HG02943 (cell line): ENCODE measurements around the gene FAM47E.
"Not testable (repeated sequence)": the region's sequence is repeated elsewhere in the genome, so short reads cannot be mapped to it uniquely, and the experiment has no call there.

Source experiments
- ATAC-seq: cut with Tn5 transposase; IDR thresholded peaks from one replicate; pipeline ENCODE4 v1.9.1; 2021; ENCODE audit warnings: mild to moderate bottlenecking, low read depth, moderate library complexity; ENCODE audit not compliant: unreplicated experiment

The FAM47E gene

GRCh38 chr4:76260571-76260970, 9.1 kb downstream of the FAM47E start:
- no peak for ATAC-seq

DNA sequence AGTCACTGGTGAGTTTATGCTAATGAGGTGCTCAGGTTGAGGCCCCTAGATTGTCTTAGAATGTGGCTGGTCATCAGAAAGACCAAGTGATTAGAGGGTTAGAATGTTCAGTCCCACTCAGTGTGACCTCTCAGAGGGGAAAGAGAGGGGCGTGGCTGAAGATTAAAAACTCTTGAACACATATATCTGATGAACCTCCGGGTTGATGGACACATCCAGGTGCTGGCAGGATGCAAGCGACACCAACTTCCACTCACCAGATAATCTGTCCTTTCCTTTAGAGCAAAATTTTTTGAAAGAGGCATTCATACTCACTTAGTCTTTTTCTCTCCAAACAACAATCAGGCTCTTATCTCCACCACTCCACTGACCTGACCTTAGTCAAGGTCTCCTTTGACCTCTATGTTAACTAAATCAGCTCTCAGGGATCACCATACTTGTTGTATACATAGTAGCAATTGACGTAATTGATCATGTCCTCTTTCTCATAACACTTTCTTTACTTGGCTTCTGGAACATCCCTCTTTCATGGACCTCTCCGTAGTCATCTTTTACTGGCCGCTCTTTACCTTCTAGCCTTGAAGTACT, 14.2 kb downstream of the FAM47E start:
- no peak for ATAC-seq

- no peak for ATAC-seq
Measured at GRCh38 chr4:76266627-76267026, 15.1 kb downstream of the FAM47E start.

DNA sequence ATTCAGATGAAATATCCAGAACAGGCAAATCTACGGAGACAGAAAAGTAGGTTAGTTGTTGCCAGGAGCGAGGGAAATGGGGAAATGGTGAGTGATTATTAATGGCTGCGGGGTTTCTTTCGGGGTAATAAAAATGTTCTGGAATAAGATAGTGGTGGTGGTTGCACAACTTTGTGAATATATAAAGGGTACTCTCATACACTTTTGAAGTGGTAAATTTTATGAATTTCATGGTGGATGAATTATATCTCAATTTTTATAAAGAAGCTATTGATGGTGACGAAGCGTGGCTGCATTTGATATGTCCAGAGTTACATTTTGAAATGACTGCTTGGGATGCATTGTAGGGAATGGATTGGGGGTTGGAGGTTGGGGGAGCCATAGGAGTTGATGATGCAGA, 16.3 kb downstream of the FAM47E start:
- ATAC-seq = no peak

DNA sequence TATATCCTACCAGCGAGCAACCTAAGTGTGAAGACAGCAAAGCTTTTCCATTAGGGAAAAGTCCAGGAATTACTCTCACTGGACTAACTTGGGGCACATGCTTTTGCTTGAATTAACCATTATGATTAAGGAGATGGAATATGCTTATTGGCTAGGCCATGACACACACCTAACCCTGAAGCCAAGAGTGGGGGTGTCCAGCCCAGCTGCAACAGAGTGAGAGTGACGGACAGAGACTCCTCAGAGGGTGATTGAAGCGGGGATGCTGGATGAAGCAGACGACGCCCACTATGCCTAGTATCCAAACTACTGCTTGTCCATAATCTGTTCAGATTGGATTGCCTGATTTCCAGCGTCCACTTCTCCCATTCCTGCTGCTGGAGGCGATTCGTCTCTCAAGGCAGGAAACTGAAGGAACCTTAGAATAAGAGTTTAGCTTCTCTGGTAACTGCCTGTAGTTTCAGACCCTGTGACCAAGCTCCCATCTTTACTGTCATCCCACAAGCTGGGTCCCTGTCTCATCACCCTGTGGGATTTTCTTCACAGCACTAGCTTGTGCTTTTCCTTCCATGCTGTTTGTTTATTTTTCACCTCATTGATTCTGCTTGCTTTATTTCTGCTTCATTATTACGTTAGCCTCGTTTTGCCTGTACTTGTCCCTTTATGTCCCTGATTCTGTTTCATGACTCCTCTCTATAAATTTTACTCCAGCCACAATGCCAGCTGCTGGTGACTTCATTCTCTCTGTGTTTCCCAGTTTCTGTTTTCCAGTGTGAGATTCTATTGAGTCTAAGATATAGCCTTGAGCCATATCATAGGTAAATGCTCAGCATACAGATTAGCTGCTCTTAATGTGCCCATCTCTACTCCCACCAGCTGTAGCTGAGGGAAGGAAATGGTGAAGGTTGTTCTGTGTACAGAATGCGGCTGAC, 19.0 kb downstream of the FAM47E start:
- no peak for ATAC-seq

DNA sequence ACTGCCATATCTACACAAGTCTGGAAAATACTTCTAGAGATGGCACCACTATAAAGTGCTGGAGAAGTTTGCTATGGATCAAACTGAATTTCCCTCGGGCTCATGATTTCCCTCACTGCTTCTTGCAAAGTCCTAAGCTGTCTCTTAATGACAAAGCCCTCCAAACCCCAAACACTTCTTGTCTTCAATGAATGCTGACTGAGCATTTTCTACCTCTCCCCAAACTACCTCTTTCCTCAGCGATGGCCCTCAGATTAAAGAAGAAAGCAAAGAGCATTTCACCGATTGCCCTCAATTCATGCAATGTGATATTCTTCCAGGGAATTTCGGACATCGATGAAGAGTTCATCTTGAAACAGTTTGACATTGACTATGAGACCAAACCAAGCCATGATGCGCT, 19.7 kb downstream of the FAM47E start:
- no peak for ATAC-seq

GRCh38 chr4:76272073-76272472, 20.6 kb downstream of the FAM47E start:
- no peak for ATAC-seq

GRCh38 chr4:76272582-76272981, 21.1 kb downstream of the FAM47E start:
- no peak for ATAC-seq

GRCh38 chr4:76272999-76273398, 21.5 kb downstream of the FAM47E start:
- no peak for ATAC-seq

- no peak for ATAC-seq
Measured at GRCh38 chr4:76275486-76276124, 24.1 kb downstream of the FAM47E start.

GRCh38 chr4:76276813-76277212, 25.3 kb downstream of the FAM47E start:
- ATAC-seq = no peak

DNA sequence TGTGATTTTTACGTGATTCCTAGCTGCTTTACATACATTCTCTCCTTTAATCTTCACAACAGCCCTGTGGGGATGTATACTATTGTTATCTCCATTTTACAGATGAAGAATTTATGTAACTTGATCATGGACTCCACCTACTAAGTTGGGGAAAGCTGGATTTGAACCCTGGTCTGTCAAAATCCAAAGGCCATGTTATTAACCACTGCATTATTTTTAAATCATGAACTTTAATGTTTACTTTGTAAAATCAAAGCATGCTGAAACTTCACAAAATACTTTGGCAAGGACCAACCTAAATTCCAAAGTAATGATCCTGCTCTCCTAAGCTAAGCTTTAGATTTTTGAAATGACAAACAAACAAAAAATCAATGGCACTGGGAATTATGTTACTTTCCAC, 26.1 kb downstream of the FAM47E start:
- no peak for ATAC-seq

- ATAC-seq = no peak
Measured at GRCh38 chr4:76278583-76278982, 27.1 kb downstream of the FAM47E start.

- no peak for ATAC-seq
Measured at GRCh38 chr4:76279462-76279861, 27.9 kb downstream of the FAM47E start.

DNA sequence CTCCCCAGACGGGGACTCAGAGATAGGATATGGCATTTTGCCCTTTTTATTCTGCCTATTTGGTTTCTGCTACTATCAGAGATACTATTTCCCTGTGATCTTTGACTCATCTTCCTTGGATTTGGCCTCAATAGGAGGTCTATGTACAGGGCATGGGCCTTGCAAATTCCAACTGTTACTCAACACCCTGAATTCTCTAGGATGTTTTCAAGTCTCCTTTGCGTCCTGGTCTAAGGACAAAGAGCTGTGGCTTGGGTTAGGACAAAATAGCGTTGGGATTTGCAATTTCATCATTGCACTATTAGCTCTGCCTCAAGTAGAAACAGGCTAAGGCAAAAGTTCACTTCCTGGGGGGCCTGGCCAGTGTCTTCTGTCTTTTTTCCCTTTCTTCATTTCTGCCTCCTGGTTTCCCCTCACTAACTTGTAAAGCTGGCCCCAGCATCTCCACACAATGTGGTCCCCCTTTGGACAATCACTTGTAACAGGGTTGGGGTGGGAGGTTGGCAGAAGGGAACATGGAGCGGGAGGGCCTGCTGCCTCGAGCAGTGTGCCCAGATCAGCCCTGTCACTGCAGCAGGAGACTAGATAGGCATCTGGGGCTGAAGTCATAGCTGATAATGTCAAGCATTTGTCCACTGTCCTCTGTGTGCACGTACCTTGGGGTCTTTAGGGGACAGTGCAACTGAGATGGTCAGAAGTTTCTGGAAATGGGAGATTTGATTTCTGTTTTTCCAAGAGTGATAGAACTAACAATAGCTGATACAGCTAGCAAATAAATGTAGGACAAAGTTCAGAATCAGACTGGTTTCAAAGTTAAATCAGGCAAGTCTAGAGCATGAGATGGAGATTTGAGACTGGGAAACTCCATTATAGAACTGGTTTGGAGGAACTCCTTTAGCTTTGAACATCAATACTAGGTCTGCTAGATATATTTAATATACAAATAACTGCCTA, 29.2 kb downstream of the FAM47E start:
- no peak for ATAC-seq

DNA sequence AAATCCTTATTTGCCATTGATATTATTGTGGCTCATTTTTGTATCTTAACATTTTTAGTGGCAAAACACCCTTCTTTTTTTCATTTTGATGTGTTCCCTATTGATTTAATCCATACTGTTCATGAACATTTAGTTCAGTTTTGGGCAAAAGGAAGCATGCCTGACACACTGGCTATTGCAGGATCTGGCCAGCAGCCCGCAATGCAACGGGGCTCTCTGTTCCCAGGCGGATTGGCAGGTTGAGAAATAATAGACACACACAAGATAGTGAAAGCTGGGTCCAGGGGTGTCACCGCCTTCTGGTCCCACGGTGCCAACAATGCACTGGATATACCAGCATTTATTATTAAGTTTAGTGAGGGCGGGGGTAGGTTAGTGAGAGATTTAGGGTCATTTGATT, 30.1 kb downstream of the FAM47E start:
- ATAC-seq = not testable (repeated sequence)

GRCh38 chr4:76282941-76283689, 31.6 kb downstream of the FAM47E start:
- ATAC-seq = no peak

DNA sequence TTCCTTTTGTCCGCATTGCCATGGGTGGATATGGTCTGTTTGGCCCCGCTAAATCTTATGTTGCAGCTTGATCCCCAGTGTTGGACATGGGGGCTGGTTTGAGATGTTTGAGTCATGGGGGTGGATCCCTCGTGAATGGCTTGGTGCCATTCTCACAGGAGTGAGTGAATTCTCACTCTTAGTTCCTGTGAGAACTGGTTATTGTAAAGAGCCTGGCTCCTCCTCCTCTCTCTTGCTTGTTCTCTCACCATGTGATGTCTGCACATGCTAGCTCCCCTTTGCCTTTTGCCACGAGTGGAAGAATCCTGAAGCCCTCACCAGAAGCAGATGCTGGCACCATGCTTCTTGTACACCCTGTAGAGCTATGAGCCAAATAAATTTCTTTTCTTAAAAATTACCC, 32.4 kb downstream of the FAM47E start:
- ATAC-seq = no peak

DNA sequence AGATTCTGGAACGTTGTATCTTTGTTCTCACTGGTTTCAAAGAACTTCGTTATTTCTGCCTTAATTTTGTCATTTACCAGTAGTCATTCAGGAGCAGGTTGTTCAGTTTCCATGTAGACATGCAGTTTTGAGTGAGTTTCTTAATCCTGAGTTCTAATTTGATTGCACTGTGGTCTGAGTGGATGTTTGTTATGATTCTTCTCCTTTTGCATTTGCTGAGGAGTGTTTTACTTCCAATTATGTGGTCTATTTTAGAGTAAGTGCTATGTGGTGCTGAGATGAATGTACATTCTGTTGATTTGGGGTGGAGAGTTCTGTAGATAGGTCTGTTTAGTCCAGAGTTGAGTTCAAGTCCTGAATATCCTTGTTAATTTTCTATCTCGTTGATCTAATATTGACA, 36.3 kb downstream of the FAM47E start:
- not testable (repeated sequence) for ATAC-seq

- no peak for ATAC-seq
Measured at GRCh38 chr4:76292730-76293129, 41.2 kb downstream of the FAM47E start.
